ENCODE data around the gene PSMD12. TPM values are rescaled to one million over a fixed set of nuclear protein-coding genes. Genes with fewer than 3 reads are reported as not detected.
"Not testable (repeated sequence)": the region's sequence is repeated elsewhere in the genome, so short reads cannot be mapped to it uniquely, and the experiment has no call there.

The PSMD12 gene
- total RNA-seq, 1 donor from 2014 or later = 20.2 TPM

DNA sequence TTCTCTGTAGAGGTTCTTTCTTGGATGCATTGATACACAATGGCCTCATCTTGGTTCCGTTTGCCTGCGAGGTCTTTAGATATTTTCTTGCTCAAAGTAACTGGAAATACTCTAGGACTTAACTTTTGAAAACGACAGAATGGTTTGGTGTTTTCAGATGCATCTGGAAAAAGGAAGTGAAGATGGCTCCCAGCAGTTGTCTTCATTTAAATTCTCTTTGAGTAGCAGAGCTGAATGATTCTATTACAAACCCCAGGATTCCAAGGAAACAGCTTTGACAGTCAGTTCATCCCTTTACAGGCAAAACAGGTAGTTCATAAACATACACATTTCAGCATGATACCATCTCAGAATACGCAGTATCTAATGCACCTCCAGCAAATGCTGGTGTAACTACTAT lies 54.8 kb downstream of the PSMD12 start:
- no peak overlapping the region for H3K4me3 ChIP-seq (ENCODE audit: low read depth, low read length)

DNA sequence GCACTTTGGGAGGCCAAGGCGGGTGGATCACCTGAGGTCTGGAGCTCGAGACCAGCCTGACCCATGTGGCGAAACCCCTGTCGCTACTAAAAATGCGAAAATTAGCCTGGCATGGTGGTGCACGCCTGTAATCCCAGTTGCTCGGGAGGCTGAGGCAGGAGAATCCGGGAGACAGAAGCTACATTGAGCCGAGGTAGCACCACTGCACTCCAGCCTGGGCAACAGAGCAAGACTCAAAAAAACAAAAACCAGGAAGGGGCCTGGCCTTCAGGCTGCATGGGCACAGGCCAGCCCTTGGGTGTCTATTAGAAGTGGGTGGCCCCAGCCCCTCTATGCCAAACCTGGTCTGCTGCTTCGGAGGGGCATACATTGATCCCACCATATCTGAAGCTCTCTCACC lies 56.0 kb downstream of the PSMD12 start:
- DNase-seq (ENCODE audit: low read depth) = no peak
- TF ChIP-seq CTCF (conservative IDR thresholded peaks at IDR 0.05; ENCODE audit: low read depth, low read length) = no peak
- H3K4me3 ChIP-seq (ENCODE audit: low read depth, low read length) = no peak overlapping the region

More for the DNA sequence above, 54.8 kb downstream of the PSMD12 start:
- no peak for TF ChIP-seq CTCF (conservative IDR thresholded peaks at IDR 0.05; ENCODE audit: low read depth, low read length)
- no peak for DNase-seq (ENCODE audit: low read depth)

GRCh38 chr17:67305446-67306235 lies 60.7 kb downstream of the PSMD12 start:
- not testable (repeated sequence) for DNase-seq (ENCODE audit: low read depth); H3K4me3 ChIP-seq (ENCODE audit: low read depth, low read length)

DNA sequence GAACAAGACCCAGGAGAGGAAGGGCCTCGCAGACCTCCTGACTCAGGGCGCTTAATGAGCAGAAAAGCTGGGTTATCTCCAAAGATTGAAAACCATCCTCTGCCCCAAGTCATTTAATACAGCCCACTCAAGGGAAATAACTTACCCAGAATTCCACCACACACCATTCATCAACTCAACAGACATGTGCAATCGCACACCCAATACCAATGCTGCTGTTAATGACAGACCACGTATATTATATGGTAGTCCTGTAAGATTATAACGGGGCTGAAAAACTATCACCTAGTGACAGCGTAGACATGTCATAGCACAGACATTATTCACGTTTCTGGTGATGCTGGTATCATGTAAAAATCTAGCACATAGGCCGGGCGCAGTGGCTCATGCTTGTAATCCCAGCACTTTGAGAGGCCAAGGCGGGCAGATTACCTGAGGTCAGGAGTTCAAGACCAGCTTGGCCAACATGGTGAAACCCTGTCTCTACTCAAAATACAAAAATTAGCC lies 68.9 kb downstream of the PSMD12 start:
- DNase-seq (ENCODE audit: low read depth) = no peak
- TF ChIP-seq CTCF (conservative IDR thresholded peaks at IDR 0.05; ENCODE audit: low read depth, low read length) = no peak
- no peak overlapping the region for H3K4me3 ChIP-seq (ENCODE audit: low read depth, low read length)

- TF ChIP-seq CTCF (conservative IDR thresholded peaks at IDR 0.05; ENCODE audit: low read depth, low read length) = no peak
- no peak for DNase-seq (ENCODE audit: low read depth)
- no peak overlapping the region for H3K4me3 ChIP-seq (ENCODE audit: low read depth, low read length)
Measured at GRCh38 chr17:67294451-67295199, 71.8 kb downstream of the PSMD12 start.

DNA sequence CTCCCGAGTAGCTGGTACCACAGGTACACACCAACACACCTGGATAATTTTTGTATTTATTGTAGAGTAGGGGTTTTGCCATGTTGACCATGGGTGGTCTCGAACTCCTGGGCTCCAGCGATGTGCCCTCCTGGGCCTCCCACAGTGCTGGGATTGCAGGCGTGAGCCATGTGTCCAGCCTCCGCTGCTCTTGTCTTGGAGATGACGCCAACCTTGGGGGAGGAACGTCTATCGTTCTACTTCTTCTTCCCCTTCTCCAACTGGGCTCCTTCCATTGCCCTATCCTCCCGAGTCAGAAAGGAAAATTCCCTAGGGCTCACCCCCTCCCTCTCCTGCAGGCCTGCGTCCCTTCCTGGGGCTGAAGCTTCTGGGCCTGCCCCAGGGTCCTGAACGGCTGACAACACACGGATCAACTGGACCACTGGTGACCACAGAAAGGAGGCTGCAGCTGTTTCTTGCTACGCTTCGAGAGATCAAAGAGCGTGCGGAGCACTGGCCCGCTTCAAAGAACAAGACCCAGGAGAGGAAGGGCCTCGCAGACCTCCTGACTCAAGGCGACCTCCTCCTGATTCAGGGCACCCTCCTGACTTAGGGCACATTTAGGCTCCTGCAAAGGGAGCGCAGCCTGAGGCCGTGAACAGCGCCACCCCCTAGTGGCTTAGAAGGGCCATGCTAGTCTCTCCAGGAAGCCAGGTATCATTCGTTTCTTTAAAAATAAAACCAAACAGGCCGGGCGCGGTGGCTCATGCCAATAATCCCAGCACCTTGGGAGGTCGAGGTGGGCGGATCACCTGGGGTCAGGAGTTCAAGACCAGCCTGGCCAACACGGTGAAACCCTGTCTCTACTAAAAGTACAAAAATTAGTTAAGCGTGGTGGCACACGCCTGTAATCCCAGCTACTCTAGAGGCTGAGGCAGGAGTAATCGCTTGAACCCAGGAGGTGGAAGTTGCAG lies 72.8 kb downstream of the PSMD12 start:
- peak; percentile 86 for TF ChIP-seq CTCF (conservative IDR thresholded peaks at IDR 0.05; ENCODE audit: low read depth, low read length)
- peak overlapping the region; percentile 30 for H3K4me3 ChIP-seq (ENCODE audit: low read depth, low read length)
- no peak for DNase-seq (ENCODE audit: low read depth)
